WTC11 (cell line): ENCODE measurements around the gene SYCP2. TPM values are rescaled to one million over a fixed set of nuclear protein-coding genes. Genes with fewer than 3 reads are reported as not detected.
"Not testable (repeated sequence)": the region's sequence is repeated elsewhere in the genome, so short reads cannot be mapped to it uniquely, and the experiment has no call there.

Source experiments
- ATAC-seq: fragments of 200-7000 bp; cut with Tn5 transposase; 2 replicates; pipeline ENCODE4 v1.10.0; 2021; ENCODE audit warnings: mild to moderate bottlenecking, moderate library complexity
- CTCF ChIA-PET: fragments of 300-600 bp; sonication (Branson Sonifier 250); formaldehyde crosslinking; loops from one replicate; lab custom pipeline; 2021; ENCODE audit warnings: antibody characterized with exemption; lab: Charles Lee
- POLR2A ChIA-PET: fragments of 350-600 bp; sonication (Branson Sonifier 250); formaldehyde crosslinking; loops from one replicate; lab custom pipeline; 2021; ENCODE audit warnings: antibody characterized with exemption; lab: Charles Lee
- DNase-seq: peaks from one replicate; pipeline ENCODE4 v3.0.0; 2021; ENCODE audit warnings: low spot score
- H3K27ac Mint-ChIP-seq: 2 replicates; pipeline ENCODE4 v1.8.0; 2021; ENCODE audit warnings: mixed read lengths
- H3K27me3 Mint-ChIP-seq: 2 replicates; pipeline ENCODE4 v1.8.0; 2021; ENCODE audit warnings: low read depth, mild to moderate bottlenecking, moderate library complexity, mixed read lengths
- H3K36me3 Mint-ChIP-seq: 2 replicates; pipeline ENCODE4 v1.8.0; 2021; ENCODE audit warnings: mixed read lengths
- H3K4me1 Mint-ChIP-seq: 2 replicates; pipeline ENCODE4 v1.8.0; 2022; ENCODE audit warnings: mixed read lengths
- H3K4me3 Mint-ChIP-seq: 2 replicates; pipeline ENCODE4 v1.8.0; 2021; ENCODE audit warnings: mild to moderate bottlenecking, moderate library complexity, mixed read lengths
- H3K9me3 Mint-ChIP-seq: 2 replicates; pipeline ENCODE4 v1.8.0; 2021; ENCODE audit warnings: mixed read lengths
- E2F5 ChIP-seq: sonication (generic); formaldehyde crosslinking; IDR thresholded peaks from 2 replicates; pipeline ENCODE4 v1.8.1; 2022; ENCODE audit warnings: mild to moderate bottlenecking, moderate library complexity, missing genetic modification reagents
- ERG ChIP-seq: fragments of 250-450 bp; sonication (Bioruptor Pico); IDR thresholded peaks from 2 replicates; pipeline ENCODE4 v1.8.0; 2021; ENCODE audit warnings: mild to moderate bottlenecking
- STAT6 ChIP-seq: sonication (generic); formaldehyde crosslinking; conservative IDR thresholded peaks from 2 replicates; pipeline ENCODE4 v1.8.1; 2023; ENCODE audit warnings: mild to moderate bottlenecking, low read depth, missing genetic modification reagents, moderate library complexity
- ZNF219 ChIP-seq: sonication (generic); formaldehyde crosslinking; IDR thresholded peaks from 2 replicates; pipeline ENCODE4 v1.8.0; 2023; ENCODE audit warnings: missing genetic modification reagents, mild to moderate bottlenecking, borderline replicate concordance
- ZNF317 ChIP-seq: sonication (generic); formaldehyde crosslinking; IDR thresholded peaks from 2 replicates; pipeline ENCODE4 v1.8.1; 2023; ENCODE audit warnings: low read depth, mild to moderate bottlenecking, moderate library complexity, missing genetic modification reagents, borderline replicate concordance
- total RNA-seq: library from RNA; stranded (reverse); gene quantifications from 3 replicates; pipeline ENCODE4 v1.2.3, GENCODE V29; 2021
- TF ChIP-seq, protein P1 (sequence below): sonication (generic); formaldehyde crosslinking; IDR thresholded peaks from 2 replicates; pipeline ENCODE4 v1.8.1; 2023; ENCODE audit warnings: mild to moderate bottlenecking, missing genetic modification reagents
- TF ChIP-seq, protein P2 (sequence below): sonication (generic); formaldehyde crosslinking; IDR thresholded peaks from 2 replicates; pipeline ENCODE4 v1.8.1; 2022; ENCODE audit warnings: missing genetic modification reagents, borderline replicate concordance
- TF ChIP-seq, protein P3 (sequence below): sonication (generic); formaldehyde crosslinking; IDR thresholded peaks from 2 replicates; pipeline ENCODE4 v1.8.1; 2023; ENCODE audit warnings: mild to moderate bottlenecking, missing genetic modification reagents, moderate library complexity
- TF ChIP-seq, protein P4 (sequence below): sonication (generic); formaldehyde crosslinking; IDR thresholded peaks from 2 replicates; pipeline ENCODE4 v1.8.0; 2022; ENCODE audit warnings: mild to moderate bottlenecking, missing genetic modification reagents

Gene SYCP2
- total RNA-seq, 1 experiment from 2014 or later = 0.31 TPM

DNA sequence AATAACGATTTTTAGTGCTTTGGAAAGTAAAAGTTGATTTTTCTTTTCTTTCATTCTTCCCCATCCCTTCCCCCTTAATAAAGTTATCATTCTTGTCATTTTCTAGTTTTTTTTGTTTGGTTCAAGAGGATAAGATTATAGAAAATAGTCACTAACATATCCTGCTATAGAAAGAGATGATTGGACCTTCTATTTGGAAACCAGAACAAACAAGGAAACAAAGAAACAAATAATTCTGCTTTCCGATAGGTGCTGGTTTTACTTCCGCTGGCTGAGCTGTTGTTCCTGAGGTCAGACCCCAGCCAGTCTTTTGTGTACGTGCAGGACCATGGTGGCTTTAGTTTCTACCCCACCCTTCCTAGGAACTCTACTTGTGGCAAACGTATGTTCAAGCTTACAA is 24.7 kb upstream of the SYCP2 start, which contains the start of gene CDH26:
Gene CDH26 (plus strand): TSS at position 301 of the 400 bp plus-strand sequence. CDS start 304 bp downstream, outside the sequence.
- Mint-ChIP-seq H3K27ac (no peak within 1 kb of the TSS), H3K9me3 (no peaks in the 10 kb centered on the region), H3K4me3 (no peak within 1 kb of the TSS), H3K36me3 (no peaks in the 10 kb centered on the region), H3K27me3 (peaks cover 8% of the 10 kb centered on the region), H3K4me1 (peaks cover 6% of the 10 kb centered on the region)
- no peak for DNase-seq
- ATAC-seq = no peak
- no peak for TF ChIP-seq STAT6 (CRISPR knock-in tag)
- TF ChIP-seq, protein P1, sequence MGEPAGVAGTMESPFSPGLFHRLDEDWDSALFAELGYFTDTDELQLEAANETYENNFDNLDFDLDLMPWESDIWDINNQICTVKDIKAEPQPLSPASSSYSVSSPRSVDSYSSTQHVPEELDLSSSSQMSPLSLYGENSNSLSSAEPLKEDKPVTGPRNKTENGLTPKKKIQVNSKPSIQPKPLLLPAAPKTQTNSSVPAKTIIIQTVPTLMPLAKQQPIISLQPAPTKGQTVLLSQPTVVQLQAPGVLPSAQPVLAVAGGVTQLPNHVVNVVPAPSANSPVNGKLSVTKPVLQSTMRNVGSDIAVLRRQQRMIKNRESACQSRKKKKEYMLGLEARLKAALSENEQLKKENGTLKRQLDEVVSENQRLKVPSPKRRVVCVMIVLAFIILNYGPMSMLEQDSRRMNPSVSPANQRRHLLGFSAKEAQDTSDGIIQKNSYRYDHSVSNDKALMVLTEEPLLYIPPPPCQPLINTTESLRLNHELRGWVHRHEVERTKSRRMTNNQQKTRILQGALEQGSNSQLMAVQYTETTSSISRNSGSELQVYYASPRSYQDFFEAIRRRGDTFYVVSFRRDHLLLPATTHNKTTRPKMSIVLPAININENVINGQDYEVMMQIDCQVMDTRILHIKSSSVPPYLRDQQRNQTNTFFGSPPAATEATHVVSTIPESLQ (CRISPR knock-in tag) = no peak
- TF ChIP-seq, protein P2, sequence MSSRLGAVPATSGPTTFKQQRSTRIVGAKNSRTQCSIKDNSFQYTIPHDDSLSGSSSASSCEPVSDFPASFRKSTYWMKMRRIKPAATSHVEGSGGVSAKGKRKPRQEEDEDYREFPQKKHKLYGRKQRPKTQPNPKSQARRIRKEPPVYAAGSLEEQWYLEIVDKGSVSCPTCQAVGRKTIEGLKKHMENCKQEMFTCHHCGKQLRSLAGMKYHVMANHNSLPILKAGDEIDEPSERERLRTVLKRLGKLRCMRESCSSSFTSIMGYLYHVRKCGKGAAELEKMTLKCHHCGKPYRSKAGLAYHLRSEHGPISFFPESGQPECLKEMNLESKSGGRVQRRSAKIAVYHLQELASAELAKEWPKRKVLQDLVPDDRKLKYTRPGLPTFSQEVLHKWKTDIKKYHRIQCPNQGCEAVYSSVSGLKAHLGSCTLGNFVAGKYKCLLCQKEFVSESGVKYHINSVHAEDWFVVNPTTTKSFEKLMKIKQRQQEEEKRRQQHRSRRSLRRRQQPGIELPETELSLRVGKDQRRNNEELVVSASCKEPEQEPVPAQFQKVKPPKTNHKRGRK = no peak
- no peak for TF ChIP-seq ERG (CRISPR knock-in tag)
- TF ChIP-seq, protein P3, sequence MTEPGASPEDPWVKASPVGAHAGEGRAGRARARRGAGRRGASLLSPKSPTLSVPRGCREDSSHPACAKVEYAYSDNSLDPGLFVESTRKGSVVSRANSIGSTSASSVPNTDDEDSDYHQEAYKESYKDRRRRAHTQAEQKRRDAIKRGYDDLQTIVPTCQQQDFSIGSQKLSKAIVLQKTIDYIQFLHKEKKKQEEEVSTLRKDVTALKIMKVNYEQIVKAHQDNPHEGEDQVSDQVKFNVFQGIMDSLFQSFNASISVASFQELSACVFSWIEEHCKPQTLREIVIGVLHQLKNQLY (CRISPR knock-in tag) = no peak
- TF ChIP-seq E2F5 = no peak
- POLR2A ChIA-PET = interaction anchor here (1.1 kb wide), 1 partner anchor 12 kb away, joined by 3 read pairs; no protein-coding TSS in a partner anchor
- CTCF ChIA-PET = interaction anchor here (0.8 to 1.6 kb wide), 4 partner anchors 24 to 305 kb away, joined by 3 to 8 read pairs (median 5); partner anchors contain the start of gene SYCP2

GRCh38 chr20:59957568-59957967 is 24.1 kb upstream of the SYCP2 start:
- not testable (repeated sequence) for ATAC-seq, H3K9me3 Mint-ChIP-seq, H3K36me3 Mint-ChIP-seq, H3K27ac Mint-ChIP-seq, DNase-seq, H3K27me3 Mint-ChIP-seq, H3K4me1 Mint-ChIP-seq, H3K4me3 Mint-ChIP-seq
- CTCF ChIA-PET = interaction anchor here (0.8 to 1.2 kb wide), 2 partner anchors 92 to 306 kb away, joined by 3 to 7 read pairs; no protein-coding TSS in a partner anchor
- POLR2A ChIA-PET = interaction anchor here (1.1 kb wide), 1 partner anchor 12 kb away, joined by 3 read pairs; no protein-coding TSS in a partner anchor

DNA sequence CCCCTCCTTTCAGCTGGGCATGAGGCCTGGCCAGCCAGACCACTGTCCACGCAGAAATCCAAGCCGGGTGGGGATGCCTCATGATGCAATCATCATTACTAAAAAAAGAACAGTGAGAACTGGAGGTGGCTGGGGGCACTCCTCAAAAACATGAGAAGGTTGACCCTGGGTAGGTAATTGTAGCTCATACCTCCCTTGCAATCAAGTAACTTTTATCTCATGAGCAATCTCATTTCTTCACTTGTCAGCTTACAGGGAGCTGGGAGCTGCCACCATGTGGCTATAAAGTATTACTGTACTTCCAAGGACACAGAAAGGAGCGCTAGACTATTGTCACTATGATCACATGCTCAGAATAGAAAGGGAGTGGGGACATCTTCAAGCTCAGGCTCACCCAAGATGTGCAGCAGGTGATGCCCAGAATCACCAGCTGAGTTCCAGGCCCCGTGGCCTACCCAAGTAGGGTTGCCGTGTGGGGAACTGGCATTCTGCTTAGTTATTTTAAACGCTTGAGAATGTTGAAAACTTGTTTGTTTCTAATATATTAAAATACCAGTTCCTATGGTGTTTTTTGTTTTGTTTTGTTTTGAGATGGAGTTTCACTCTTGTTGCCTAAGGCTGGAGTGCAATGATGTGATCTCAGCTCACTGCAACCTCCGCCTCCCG is 21.8 kb upstream of the SYCP2 start:
- peaks cover 6% of the 10 kb centered on the region for H3K4me1 Mint-ChIP-seq
- TF ChIP-seq ZNF317 (CRISPR knock-in tag) = no peak
- TF ChIP-seq, protein P4, sequence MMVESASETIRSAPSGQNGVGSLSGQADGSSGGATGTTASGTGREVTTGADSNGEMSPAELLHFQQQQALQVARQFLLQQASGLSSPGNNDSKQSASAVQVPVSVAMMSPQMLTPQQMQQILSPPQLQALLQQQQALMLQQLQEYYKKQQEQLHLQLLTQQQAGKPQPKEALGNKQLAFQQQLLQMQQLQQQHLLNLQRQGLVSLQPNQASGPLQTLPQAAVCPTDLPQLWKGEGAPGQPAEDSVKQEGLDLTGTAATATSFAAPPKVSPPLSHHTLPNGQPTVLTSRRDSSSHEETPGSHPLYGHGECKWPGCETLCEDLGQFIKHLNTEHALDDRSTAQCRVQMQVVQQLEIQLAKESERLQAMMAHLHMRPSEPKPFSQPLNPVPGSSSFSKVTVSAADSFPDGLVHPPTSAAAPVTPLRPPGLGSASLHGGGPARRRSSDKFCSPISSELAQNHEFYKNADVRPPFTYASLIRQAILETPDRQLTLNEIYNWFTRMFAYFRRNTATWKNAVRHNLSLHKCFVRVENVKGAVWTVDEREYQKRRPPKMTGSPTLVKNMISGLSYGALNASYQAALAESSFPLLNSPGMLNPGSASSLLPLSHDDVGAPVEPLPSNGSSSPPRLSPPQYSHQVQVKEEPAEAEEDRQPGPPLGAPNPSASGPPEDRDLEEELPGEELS (CRISPR knock-in tag) = no peak
- TF ChIP-seq ZNF219 = no peak
- no peak for TF ChIP-seq ERG (CRISPR knock-in tag)

More for the DNA sequence above, 21.8 kb upstream of the SYCP2 start:
- ChIA-PET CTCF (interaction anchor here (0.6 to 2.7 kb wide), 11 partner anchors 8 to 308 kb away, joined by 3 to 13 read pairs (median 5); partner anchors contain the start of genes FAM217B, PPP1R3D and SYCP2), POLR2A (no interaction called here)
- no peak overlapping the region for H3K4me3 Mint-ChIP-seq
- H3K36me3 Mint-ChIP-seq = no peaks in the 10 kb centered on the region; the same call in 1 of the 2 replicates
- peak overlapping the region; percentile 49; the same call in 1 of the 2 replicates for H3K27ac Mint-ChIP-seq
- H3K27me3 Mint-ChIP-seq = peaks cover 8% of the 10 kb centered on the region
- no peaks in the 10 kb centered on the region for H3K9me3 Mint-ChIP-seq
- DNase-seq (no peak), ATAC-seq (peak; percentile 39; the same call in 1 of the 2 replicates)
